ENCODE measurements around the gene UBR4. TPM values are rescaled to one million over a fixed set of nuclear protein-coding genes. Genes with fewer than 3 reads are reported as not detected.

Gene UBR4
- total RNA-seq, 2 experiments from 2014 or later, result 133 TPM

- peaks cover 3% of the 10 kb centered on the region for H3K27me3 Mint-ChIP-seq
- H3K4me1 Mint-ChIP-seq (ENCODE audit: low read depth), result no peaks in the 10 kb centered on the region
- H3K9me3 Mint-ChIP-seq, result no peaks in the 10 kb centered on the region
- H3K27ac Mint-ChIP-seq, result no peak overlapping the region
- no peak overlapping the region for H3K4me3 Mint-ChIP-seq
- no peak for TF ChIP-seq CTCF (IDR thresholded peaks at IDR 0.05)
- ChIA-PET POLR2A (no interaction called here), CTCF (no interaction called here)
- intact Hi-C loops (cut with micrococcal nuclease), result no loop called here
- DNase-seq (no peak), ATAC-seq (no peak)
- no peaks in the 10 kb centered on the region for H3K36me3 Mint-ChIP-seq (ENCODE audit: low read depth)
Observed at GRCh38 chr1:19037659-19038058, 172.4 kb downstream of the UBR4 start.

DNA sequence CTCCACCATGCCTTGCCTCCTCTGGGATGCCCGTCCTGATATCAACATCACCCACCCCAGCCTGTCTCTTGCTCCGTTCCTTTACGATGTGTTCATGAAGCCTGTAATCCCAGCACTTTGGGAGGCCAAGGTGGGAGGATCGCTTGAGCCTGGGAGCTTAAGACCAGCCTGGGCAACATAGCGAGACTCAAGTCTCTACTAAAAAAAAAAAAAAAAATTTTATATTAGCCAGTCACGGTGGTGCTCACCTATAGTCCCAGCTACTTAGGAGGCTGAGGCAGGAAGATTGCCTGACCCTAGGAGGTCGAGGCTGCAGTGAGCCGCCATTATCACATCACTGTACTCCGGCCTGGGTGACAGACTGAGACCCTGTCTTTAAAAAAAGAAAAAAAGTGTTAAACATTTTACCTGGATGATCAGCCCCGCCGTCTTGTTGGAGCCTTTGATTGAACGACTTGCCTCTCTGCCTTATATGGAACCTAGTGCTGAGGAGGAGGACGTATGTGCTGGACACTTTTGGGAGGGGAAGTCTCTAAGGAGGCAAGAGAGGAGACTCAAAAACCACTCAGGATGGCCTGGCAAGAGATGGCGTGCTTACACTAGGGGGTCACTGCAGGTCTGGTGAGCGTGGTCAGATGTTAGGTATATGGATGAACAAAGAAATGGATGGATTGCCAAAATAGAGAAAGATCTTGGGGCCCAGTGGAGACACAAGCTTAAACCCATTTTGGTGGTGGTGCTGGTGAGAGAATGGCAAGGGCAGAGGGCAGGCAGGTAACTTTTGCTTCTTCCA is 173.1 kb downstream of the UBR4 start:
- Mint-ChIP-seq H3K4me3 (no peak overlapping the region), H3K27ac (no peak overlapping the region), H3K9me3 (no peaks in the 10 kb centered on the region), H3K4me1 (ENCODE audit: low read depth) (no peaks in the 10 kb centered on the region), H3K36me3 (ENCODE audit: low read depth) (no peaks in the 10 kb centered on the region), H3K27me3 (peaks cover 3% of the 10 kb centered on the region)
- POLR2A ChIA-PET, result no interaction called here
- intact Hi-C loops (cut with micrococcal nuclease), result no loop called here
- no peak for TF ChIP-seq CTCF (IDR thresholded peaks at IDR 0.05)
- DNase-seq (no peak), ATAC-seq (no peak)
- CTCF ChIA-PET, result no interaction called here

GRCh38 chr1:19036041-19036812 is 173.8 kb downstream of the UBR4 start:
- ATAC-seq (no peak), DNase-seq (no peak)
- no peak overlapping the region for H3K4me3 Mint-ChIP-seq
- H3K36me3 Mint-ChIP-seq (ENCODE audit: low read depth), result no peaks in the 10 kb centered on the region
- intact Hi-C loops (cut with micrococcal nuclease), result no loop called here
- H3K27ac Mint-ChIP-seq, result no peak overlapping the region
- no peak for TF ChIP-seq CTCF (IDR thresholded peaks at IDR 0.05)
- ChIA-PET CTCF (no interaction called here), POLR2A (no interaction called here)
- no peaks in the 10 kb centered on the region for H3K9me3 Mint-ChIP-seq
- no peaks in the 10 kb centered on the region for H3K4me1 Mint-ChIP-seq (ENCODE audit: low read depth)
- H3K27me3 Mint-ChIP-seq, result peaks cover 3% of the 10 kb centered on the region

DNA sequence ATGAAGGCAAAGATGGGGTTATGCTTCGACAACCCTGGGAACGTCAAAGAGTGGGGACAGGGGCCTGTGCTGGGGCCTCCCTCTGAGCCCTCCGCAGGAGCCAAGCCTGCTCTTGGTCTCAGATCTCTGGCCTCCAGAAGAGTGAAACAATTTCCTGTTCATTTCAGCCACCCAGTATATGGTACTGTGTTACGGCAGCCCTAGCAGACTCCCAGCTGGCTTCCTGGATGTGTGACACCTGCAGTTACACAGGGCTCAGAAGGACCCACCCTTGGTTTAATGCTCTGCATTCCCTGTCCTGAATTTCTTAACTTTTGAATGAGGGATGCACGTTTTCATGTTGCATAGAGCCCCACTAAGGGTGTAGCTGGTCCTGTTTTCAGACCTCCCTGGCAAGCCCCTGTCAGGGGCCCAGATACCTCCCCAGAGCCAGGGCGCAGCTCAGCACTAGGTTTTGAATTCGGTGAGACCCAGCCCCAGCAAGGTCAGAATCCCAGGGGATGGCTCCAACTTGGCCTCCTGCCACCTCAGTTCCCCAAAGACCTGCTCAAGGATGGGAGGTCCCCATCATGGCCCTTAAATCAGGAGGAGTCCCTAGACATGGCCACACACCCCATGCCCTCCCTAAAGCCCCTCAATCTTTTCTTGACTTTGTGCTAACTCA is 174.6 kb downstream of the UBR4 start:
- intact Hi-C loops (cut with micrococcal nuclease), result no loop called here
- TF ChIP-seq CTCF (IDR thresholded peaks at IDR 0.05), result no peak
- DNase-seq (no peak), ATAC-seq (no peak)
- Mint-ChIP-seq H3K9me3 (no peaks in the 10 kb centered on the region), H3K4me3 (no peak overlapping the region), H3K4me1 (ENCODE audit: low read depth) (no peaks in the 10 kb centered on the region), H3K27me3 (no peaks in the 10 kb centered on the region), H3K36me3 (ENCODE audit: low read depth) (no peaks in the 10 kb centered on the region), H3K27ac (no peak overlapping the region)
- POLR2A ChIA-PET, result no interaction called here
- CTCF ChIA-PET, result no interaction called here

GRCh38 chr1:19034721-19035120 is 175.3 kb downstream of the UBR4 start:
- DNase-seq, result no peak
- no peak overlapping the region for H3K27ac Mint-ChIP-seq
- H3K27me3 Mint-ChIP-seq, result no peaks in the 10 kb centered on the region
- intact Hi-C loops (cut with micrococcal nuclease), result no loop called here
- H3K9me3 Mint-ChIP-seq, result no peaks in the 10 kb centered on the region
- no peak for TF ChIP-seq CTCF (IDR thresholded peaks at IDR 0.05)
- no peak overlapping the region for H3K4me3 Mint-ChIP-seq
- ATAC-seq, result no peak
- CTCF ChIA-PET, result no interaction called here
- POLR2A ChIA-PET, result no interaction called here
- no peaks in the 10 kb centered on the region for H3K4me1 Mint-ChIP-seq (ENCODE audit: low read depth)
- H3K36me3 Mint-ChIP-seq (ENCODE audit: low read depth), result no peaks in the 10 kb centered on the region
